ENCODE measurements around the gene SMIM32. TPM values are rescaled to one million over a fixed set of nuclear protein-coding genes. Genes with fewer than 3 reads are reported as not detected.

SMIM32 gene
- not detected for total RNA-seq
- polyA plus RNA-seq (2013, experiment 1 of 2), result not detected
- polyA plus RNA-seq (2013, experiment 2 of 2), result not detected
- 0 to 0.07 (median 0) reads per million in 172 experiments for total RNA-seq

- H3K9me3 Mint-ChIP-seq, result no peaks in the 10 kb centered on the region
- POLR2A ChIA-PET, result no interaction called here
- Histone ChIP-seq H3K27me3 (ENCODE audit: control insufficient read depth in 1 of 2, insufficient read depth in 2 of 2, low read length in 2 of 2) (peaks cover 16 to 35% of the 10 kb centered on the region in 2 experiments), H3K9me3 (ENCODE audit: control insufficient read depth in 1 of 2, insufficient read depth in 1 of 2, low read length in 2 of 2) (peaks cover 0 to 11% of the 10 kb centered on the region in 2 experiments), H3K4me1 (ENCODE audit: insufficient read depth, low read length) (no peaks in the 10 kb centered on the region), H3K27ac (ENCODE audit: low read depth in 1 of 2, low read length in 2 of 2) (no peak within 1 kb of the TSS), H3K36me3 (ENCODE audit: insufficient read depth, low read length) (no peaks in the 10 kb centered on the region), H3K4me3 (ENCODE audit: low read length) (no peak within 1 kb of the TSS)
- peaks cover 62% of the 10 kb centered on the region for H3K27me3 Mint-ChIP-seq
- H3K36me3 Mint-ChIP-seq (ENCODE audit: low read depth), result no peaks in the 10 kb centered on the region
- no peak within 1 kb of the TSS for H3K4me3 Mint-ChIP-seq
- no peak for ATAC-seq (ENCODE audit: poor library complexity)
- DNase-seq, result no peak
- no peak within 1 kb of the TSS for H3K27ac Mint-ChIP-seq
- no peaks in the 10 kb centered on the region for H3K4me1 Mint-ChIP-seq (ENCODE audit: low read depth)
- intact Hi-C loops (cut with DNase I, micrococcal nuclease), result no loop called here
- no peak for TF ChIP-seq CTCF (IDR thresholded peaks at IDR 0.05)
- CTCF ChIA-PET, result no interaction called here
Observed at GRCh38 chr5:136192526-136193321, at the start of gene SMIM32. TSS of gene SMIM32 (minus strand) at chr5:136193162. CDS start at chr5:136192524, 638 bp downstream.

GRCh38 chr5:136242611-136243010 is 49.6 kb upstream of the SMIM32 start:
- Histone ChIP-seq H3K9me3 (ENCODE audit: control insufficient read depth in 1 of 2, insufficient read depth in 1 of 2, low read length in 2 of 2) (no peaks in the 10 kb centered on the region), H3K4me1 (ENCODE audit: insufficient read depth, low read length) (no peaks in the 10 kb centered on the region), H3K27me3 (ENCODE audit: control insufficient read depth in 1 of 2, insufficient read depth in 2 of 2, low read length in 2 of 2) (peaks cover 0 to 6% of the 10 kb centered on the region in 2 experiments), H3K36me3 (ENCODE audit: insufficient read depth, low read length) (no peaks in the 10 kb centered on the region), H3K27ac (ENCODE audit: low read depth in 1 of 2, low read length in 2 of 2) (no peak overlapping the region), H3K4me3 (ENCODE audit: low read length) (no peak overlapping the region)
- Mint-ChIP-seq H3K36me3 (ENCODE audit: low read depth) (no peaks in the 10 kb centered on the region), H3K9me3 (no peaks in the 10 kb centered on the region), H3K27ac (no peak overlapping the region), H3K4me3 (no peak overlapping the region), H3K4me1 (ENCODE audit: low read depth) (no peaks in the 10 kb centered on the region), H3K27me3 (peaks cover 21% of the 10 kb centered on the region)
- intact Hi-C loops (cut with DNase I, micrococcal nuclease), result no loop called here
- POLR2A ChIA-PET, result no interaction called here
- CTCF ChIA-PET, result no interaction called here
- DNase-seq (no peak), ATAC-seq (ENCODE audit: poor library complexity) (no peak)
- TF ChIP-seq CTCF (IDR thresholded peaks at IDR 0.05), result no peak

DNA sequence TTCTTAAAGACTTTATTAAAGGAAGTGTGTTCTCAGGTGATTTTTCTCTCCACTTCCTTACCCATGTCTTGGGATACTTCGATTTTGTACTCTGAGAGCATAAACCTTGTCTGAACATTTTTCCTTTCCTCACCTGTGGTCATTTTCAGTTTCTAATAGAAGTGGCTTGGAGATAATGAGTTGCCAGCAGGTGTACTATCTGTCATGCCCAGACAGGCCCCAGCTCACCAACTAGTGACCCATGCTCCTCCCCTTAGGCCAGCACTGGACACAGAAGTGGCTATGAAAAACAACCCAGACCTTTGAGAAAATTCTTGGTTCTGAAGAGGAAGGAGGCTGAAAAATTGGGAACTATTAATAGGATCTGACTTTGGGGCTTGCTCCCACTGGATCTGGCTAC is 49.2 kb upstream of the SMIM32 start:
- Histone ChIP-seq H3K27ac (ENCODE audit: low read depth in 1 of 2, low read length in 2 of 2) (no peak overlapping the region), H3K9me3 (ENCODE audit: control insufficient read depth in 1 of 2, insufficient read depth in 1 of 2, low read length in 2 of 2) (no peaks in the 10 kb centered on the region), H3K36me3 (ENCODE audit: insufficient read depth, low read length) (no peaks in the 10 kb centered on the region), H3K27me3 (ENCODE audit: control insufficient read depth in 1 of 2, insufficient read depth in 2 of 2, low read length in 2 of 2) (peaks cover 0 to 6% of the 10 kb centered on the region in 2 experiments), H3K4me1 (ENCODE audit: insufficient read depth, low read length) (no peaks in the 10 kb centered on the region), H3K4me3 (ENCODE audit: low read length) (no peak overlapping the region)
- H3K36me3 Mint-ChIP-seq (ENCODE audit: low read depth), result no peaks in the 10 kb centered on the region
- POLR2A ChIA-PET, result no interaction called here
- H3K4me1 Mint-ChIP-seq (ENCODE audit: low read depth), result no peaks in the 10 kb centered on the region
- ATAC-seq (ENCODE audit: poor library complexity) (no peak), DNase-seq (no peak)
- no peaks in the 10 kb centered on the region for H3K9me3 Mint-ChIP-seq
- no peak overlapping the region for H3K4me3 Mint-ChIP-seq
- no peak overlapping the region for H3K27ac Mint-ChIP-seq
- no peak for TF ChIP-seq CTCF (IDR thresholded peaks at IDR 0.05)
- peaks cover 21% of the 10 kb centered on the region for H3K27me3 Mint-ChIP-seq
- intact Hi-C loops (cut with DNase I, micrococcal nuclease), result no loop called here
- CTCF ChIA-PET, result no interaction called here

All from CD4-positive, alpha-beta T cell (primary cell).